ENCODE results near the gene ICAM1. TPM values are rescaled to one million over a fixed set of nuclear protein-coding genes. Genes with fewer than 3 reads are reported as not detected.
A peak's percentile ranks its signal among the peaks of the same experiment; 100 is the strongest.

The ICAM1 gene
- polyA plus RNA-seq, 12 donors: 5.8 to 20.7 (median 7.8) TPM; not detected in 1

DNA sequence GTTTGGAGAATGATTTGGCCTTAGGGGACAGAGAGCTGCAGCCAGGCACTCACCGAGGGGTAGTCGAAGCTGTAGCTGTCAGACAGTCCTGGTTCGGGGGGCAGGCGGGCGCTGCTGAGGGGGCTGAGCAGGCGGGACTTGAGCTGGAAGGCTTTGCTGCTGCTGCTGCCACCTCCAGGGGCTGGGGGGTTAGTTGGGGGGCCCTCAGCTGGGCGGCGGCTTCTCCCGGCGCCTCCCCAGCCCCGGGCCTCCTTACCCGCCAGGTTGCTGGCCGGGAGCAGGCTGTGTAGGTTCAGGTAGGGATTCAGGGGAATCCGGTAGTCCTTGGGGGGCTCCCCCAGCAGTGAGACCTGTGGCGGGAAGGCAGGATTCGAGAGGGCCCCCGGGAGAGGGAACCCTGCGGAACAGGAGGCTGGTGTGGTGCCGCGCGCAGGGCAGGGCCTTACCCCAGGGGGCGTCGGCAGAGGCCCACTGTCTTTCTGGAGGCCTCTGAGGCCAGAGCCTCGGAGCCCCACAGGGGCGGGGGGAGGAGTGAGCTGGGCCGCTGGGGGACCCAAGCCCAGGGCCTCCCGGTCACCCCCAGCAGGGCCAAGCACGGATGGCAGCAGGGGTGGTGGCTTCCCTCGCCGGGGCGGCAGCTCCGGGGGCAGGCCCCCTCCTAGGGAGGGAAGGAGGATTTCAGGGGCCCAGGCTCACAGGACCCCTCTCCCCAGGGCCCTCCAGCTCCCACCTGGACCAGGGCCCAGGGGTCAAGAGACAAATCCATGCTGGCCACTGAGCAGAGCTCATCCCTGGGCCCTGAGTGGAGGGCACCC lies 49.9 kb downstream of the ICAM1 start:
- no peak for DNase-seq

DNA sequence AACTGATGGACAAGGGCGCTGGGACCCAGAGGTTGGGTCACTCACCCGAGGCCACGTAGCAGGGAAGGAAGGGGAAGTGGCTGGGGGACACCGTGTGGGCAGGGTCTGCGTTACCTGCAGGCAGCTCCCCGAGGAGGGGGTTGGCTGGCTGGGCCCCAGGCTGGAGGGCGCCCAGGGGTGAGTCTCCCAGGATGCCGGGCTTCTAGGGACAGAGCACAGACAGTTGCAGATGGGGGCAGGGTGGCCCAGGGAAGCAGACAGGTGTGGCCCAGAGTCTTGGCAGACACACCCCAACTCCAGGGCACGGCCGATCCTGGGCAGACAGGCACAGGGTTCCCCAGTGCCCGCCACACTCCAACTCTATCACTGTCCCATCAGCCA lies 50.5 kb downstream of the ICAM1 start:
- no peak for DNase-seq

- no peak for DNase-seq
These were observed 51.2 kb downstream of the ICAM1 start for GRCh38 chr19:10321874-10322835.

DNA sequence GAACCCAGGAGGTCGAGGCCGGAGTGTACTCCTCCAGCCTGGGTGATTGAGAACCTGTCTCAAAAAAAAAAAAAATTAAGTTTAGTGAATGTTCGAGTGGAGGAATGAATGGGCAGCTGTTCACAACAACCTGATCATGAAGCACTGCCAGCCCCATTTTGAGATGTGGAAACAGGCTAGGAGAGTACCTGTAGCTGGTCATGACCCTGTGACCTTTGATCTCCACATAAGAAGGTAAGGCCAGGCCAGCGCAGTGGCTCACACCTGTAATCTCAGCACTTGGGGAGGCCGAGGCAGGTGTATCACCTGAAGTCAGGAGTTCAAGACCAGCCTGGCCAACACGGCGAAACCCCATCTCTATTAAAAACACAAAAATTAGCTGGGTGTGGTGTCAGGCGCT lies 54.8 kb downstream of the ICAM1 start:
- DNase-seq: no peak

DNA sequence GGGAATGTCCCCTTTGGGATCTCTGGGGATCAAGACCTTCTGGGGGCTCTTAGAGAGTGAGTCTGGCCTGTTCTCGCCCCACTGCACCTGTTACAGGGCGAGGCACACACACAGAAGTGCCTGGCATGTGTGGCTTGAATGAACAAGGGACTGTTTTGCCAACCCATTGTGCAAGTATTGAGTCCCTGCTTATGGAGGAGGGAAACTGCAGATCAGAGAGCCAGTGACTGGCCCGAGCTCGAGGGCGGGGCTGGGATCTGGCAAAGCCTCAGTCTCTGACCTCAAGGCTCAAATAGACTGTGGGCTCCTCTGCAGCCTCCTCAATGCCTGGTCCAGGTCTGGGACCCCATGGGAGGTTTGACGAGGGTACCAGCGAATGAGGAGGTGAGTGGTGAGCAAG lies 56.9 kb downstream of the ICAM1 start:
- DNase-seq: no peak

DNA sequence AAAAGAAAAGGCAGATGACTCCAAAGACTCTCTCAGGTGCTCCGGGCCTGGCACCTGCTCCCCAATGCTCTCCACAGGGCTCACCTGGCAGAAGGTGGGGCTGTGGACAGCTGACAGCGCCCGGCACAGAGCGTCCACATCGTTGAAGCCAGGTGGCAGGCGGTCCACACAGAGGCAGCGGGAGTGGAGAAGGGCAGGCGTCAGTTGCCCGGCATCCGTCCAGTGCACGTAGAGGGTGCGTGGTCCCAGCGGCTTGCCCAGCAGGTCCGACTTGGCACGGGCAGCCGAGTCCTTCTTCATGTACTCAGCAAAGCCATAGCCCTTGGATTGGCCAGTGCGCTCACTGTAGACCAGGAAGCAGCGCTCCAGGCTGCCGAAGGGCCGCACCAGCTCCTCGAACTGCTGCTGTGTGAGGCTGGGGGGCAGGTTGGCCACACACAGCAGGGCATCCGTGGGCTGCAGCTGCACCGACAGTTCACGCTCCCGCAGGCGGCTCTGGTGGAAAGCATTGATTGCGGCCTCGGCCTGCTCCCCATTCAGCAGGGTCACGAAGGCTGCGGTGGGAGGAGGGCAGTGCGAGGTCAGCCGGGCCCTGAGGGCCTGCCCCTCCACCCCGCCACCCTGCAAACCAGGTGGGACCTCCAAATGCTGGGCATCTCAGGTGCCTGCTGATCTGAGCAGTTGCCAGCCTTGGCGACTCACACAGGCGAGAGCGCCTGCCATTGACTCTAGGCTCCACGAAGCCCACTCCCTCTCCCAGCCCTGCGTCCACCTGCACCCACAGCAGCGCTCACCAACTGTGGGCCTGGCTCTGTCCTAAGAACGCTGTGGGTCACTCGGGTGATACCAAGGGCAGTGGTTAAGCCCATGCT lies 57.9 kb downstream of the ICAM1 start:
- no peak for DNase-seq

- no peak for DNase-seq
These were observed 58.6 kb downstream of the ICAM1 start for GRCh38 chr19:10329555-10329954.

GRCh38 chr19:10332158-10332964 lies 61.4 kb downstream of the ICAM1 start:
- no peak for DNase-seq

DNA sequence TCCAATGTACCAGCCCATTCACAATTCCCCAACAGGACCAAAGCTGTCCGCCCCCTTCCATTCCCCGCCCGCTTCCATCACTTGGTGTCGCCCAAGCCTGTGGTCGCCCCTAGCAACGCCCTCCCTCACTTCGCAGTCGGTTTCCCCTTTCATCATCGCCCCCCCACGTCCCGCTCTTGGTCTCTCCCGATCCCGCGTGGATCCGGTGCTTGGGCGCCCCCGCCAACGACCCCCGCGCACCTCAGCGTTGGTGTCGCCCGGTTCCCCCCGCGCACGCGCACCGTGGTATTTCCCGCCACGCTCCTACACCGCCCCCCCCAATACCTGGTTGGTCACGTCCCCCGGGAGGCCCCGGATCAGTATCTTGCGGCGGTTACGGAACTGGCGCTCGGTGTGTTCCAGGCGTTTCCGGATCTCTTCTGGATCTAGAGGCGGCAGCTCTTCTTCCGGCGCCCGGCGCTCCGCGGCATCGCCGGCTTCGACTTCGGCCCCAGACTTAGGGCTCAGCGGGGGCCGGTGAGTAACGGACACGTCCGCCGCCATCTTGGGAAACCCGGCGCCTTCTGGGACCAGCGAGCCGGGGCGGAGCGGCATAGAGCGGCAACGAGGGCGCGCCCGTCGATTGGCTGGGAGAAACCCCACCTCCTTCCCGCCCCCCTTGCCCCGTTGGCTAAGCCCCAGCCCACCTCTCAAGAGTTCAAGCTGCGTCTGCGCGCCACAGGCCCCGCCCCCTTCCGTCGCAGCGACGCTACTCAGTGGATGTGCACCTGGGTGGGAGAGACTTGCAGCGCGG lies 62.2 kb downstream of the ICAM1 start, which contains the start of gene RAVER1:
Gene RAVER1 (minus strand): TSS at position 565 of the 793 bp plus-strand sequence. CDS start 22 bp downstream, at position 543.
- peak; percentile 98 for DNase-seq

DNA sequence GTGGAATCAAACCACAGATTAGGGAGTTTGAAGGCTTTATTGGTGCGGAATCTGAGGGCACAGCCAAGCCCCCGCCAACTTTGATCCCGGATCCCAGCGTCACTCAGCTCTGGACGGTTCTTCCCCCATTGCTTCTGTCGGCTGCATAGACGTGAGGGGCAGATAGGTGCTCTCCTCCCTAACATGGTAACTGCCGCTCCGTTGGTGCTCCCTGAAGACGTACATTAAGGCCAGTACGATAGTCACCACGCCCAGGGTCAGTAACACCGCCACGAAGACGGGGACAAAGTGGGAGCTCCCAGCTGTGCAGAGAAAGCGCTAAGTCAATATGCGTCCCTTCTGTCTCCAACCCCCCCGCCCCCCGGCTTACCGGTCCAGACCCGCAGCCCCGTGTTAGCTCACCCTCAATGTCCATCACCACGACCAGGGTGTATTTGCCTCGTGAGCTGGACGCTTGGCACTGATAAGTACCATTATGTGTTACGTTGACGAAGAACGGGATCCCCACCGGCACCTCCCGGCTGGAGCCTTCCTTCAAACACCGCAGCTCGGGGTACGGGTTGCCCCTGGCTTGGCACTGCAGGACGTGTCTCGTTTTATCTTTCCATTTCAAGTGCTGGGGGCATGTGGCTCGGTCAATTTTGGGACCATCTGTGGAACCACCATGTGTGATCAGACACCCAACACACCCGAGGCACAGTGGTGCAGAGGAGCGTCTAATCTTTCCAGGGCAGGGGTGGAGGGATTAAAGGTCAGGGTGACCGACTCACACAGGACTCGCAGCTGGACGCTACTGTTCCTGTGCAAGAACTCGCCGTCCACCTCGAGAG lies 63.1 kb downstream of the ICAM1 start:
- DNase-seq: no peak

- peak; percentile 85 for DNase-seq
These were observed 63.9 kb downstream of the ICAM1 start for GRCh38 chr19:10334588-10335351.

DNA sequence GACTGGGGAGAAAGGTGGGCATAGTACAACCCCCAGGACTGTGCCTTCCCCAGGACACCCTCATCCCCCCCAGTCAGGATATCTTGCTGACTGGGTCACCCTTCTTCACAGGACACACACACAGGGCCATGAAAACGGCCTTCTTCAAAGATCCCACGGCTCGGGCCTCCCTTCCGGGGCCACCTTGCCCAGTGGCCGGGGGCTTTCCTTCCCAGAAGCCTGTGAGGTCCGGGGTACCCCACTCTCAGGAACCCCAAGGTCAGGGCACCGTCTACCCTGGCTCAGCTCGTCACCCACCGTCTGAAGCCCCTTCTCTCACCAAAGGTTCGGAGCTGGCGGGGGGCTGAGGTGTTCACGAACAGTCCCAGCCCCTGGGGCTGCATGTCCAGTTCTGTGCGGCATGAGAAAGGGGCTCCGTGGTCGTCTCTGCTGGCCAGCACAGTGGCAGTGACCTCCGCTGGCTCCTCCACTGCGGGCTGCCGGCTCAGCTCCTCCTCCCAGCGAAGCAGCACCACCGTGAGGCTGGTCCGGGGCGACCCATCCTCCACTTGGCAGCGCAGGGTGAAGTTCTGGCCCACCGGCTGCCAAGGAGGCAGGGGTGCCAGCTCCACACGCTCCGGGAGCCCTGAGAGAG lies 64.5 kb downstream of the ICAM1 start:
- no peak for DNase-seq

Other genes with a start within 250 kb of the ICAM1 start
- 10 to 100 TPM in 4 of 12 donors, 1 to 10 TPM in 7, not detected in 1; 6.8 to 23.1 (median 9.8) TPM for gene SHFL, start 184.8 kb upstream of the ICAM1 start, polyA plus RNA-seq (ENCODE audit: insufficient read length in 12 of 12)
- gene ANGPTL6, start 168.4 kb upstream of the ICAM1 start, polyA plus RNA-seq (ENCODE audit: insufficient read length in 12 of 12): 10 to 100 TPM in 1 of 12 donors, 1 to 10 TPM in 9, not detected in 2; 1.6 to 13.2 (median 5.4) TPM
- 10 to 100 TPM in 11 of 12 donors, not detected in 1; 19.8 to 35.1 (median 23.4) TPM for gene PPAN, start 164.8 kb upstream of the ICAM1 start, polyA plus RNA-seq (ENCODE audit: insufficient read length in 12 of 12)
- 10 to 100 TPM in 3 of 12 donors, 1 to 10 TPM in 8, not detected in 1; 6.8 to 12.5 (median 8.7) TPM for gene P2RY11, start 159.4 kb upstream of the ICAM1 start, polyA plus RNA-seq (ENCODE audit: insufficient read length in 12 of 12)
- gene EIF3G, start 151.2 kb upstream of the ICAM1 start, polyA plus RNA-seq (ENCODE audit: insufficient read length in 12 of 12): 100 to 1,000 TPM in 11 of 12 donors, not detected in 1; 111 to 280 (median 223) TPM
- 100 to 1,000 TPM in 2 of 12 donors, 10 to 100 TPM in 9, not detected in 1; 47.3 to 145 (median 82.2) TPM for gene DNMT1, start 76.2 kb upstream of the ICAM1 start, polyA plus RNA-seq (ENCODE audit: insufficient read length in 12 of 12)
- 10 to 100 TPM in 8 of 12 donors, 1 to 10 TPM in 3, not detected in 1; 9.1 to 18.1 (median 11.8) TPM for gene S1PR2, start 39.8 kb upstream of the ICAM1 start, polyA plus RNA-seq (ENCODE audit: insufficient read length in 12 of 12)
- 10 to 100 TPM in 11 of 12 donors, not detected in 1; 19.6 to 40.3 (median 26.0) TPM for gene MRPL4, start 18.9 kb upstream of the ICAM1 start, polyA plus RNA-seq (ENCODE audit: insufficient read length in 12 of 12)
- gene ICAM4, start 15.8 kb downstream of the ICAM1 start, polyA plus RNA-seq (ENCODE audit: insufficient read length in 12 of 12): 1 to 10 TPM in 1 of 12 donors, under 1 TPM in 9, not detected in 2; 0.22 to 1.9 (median 0.44) TPM
- 1 to 10 TPM in 1 of 12 donors, under 1 TPM in 4, not detected in 7; 0.05 to 1.1 (median 0.13) TPM for gene ICAM5, start 18.8 kb downstream of the ICAM1 start, polyA plus RNA-seq (ENCODE audit: insufficient read length in 12 of 12)
- 1 to 10 TPM in 10 of 12 donors, not detected in 2; 1.9 to 4.8 (median 3.5) TPM for gene ZGLP1, start 38.7 kb downstream of the ICAM1 start, polyA plus RNA-seq (ENCODE audit: insufficient read length in 12 of 12)
- gene FDX2, start 44.9 kb downstream of the ICAM1 start, polyA plus RNA-seq (ENCODE audit: insufficient read length in 12 of 12): 10 to 100 TPM in 11 of 12 donors, not detected in 1; 10.9 to 34.1 (median 13.6) TPM
- gene RAVER1, start 62.4 kb downstream of the ICAM1 start, polyA plus RNA-seq (ENCODE audit: insufficient read length in 12 of 12): 10 to 100 TPM in 9 of 12 donors, 1 to 10 TPM in 2, not detected in 1; 9.3 to 27.7 (median 12.1) TPM
- gene ICAM3, start 68.5 kb downstream of the ICAM1 start, polyA plus RNA-seq (ENCODE audit: insufficient read length in 12 of 12): 10 to 100 TPM in 1 of 12 donors, 1 to 10 TPM in 9, not detected in 2; 4.6 to 10.4 (median 5.3) TPM
- 100 to 1,000 TPM in 1 of 12 donors, 10 to 100 TPM in 10, not detected in 1; 52.4 to 126 (median 61.0) TPM for gene TYK2, start 109.5 kb downstream of the ICAM1 start, polyA plus RNA-seq (ENCODE audit: insufficient read length in 12 of 12)
- gene CDC37, start 132.4 kb downstream of the ICAM1 start, polyA plus RNA-seq (ENCODE audit: insufficient read length in 12 of 12): 100 to 1,000 TPM in 11 of 12 donors, not detected in 1; 109 to 202 (median 123) TPM
- gene PDE4A, start 149.4 kb downstream of the ICAM1 start, polyA plus RNA-seq (ENCODE audit: insufficient read length in 12 of 12): 1 to 10 TPM in 11 of 12 donors, not detected in 1; 2.4 to 5.2 (median 3.2) TPM
- 10 to 100 TPM in 11 of 12 donors, not detected in 1; 30.3 to 85.6 (median 66.2) TPM for gene KEAP1, start 232.2 kb downstream of the ICAM1 start, polyA plus RNA-seq (ENCODE audit: insufficient read length in 12 of 12)
- gene S1PR5, start 246.3 kb downstream of the ICAM1 start, polyA plus RNA-seq (ENCODE audit: insufficient read length in 12 of 12): 1 to 10 TPM in 9 of 12 donors, under 1 TPM in 1, not detected in 2; 0.86 to 2.4 (median 1.6) TPM